ENCODE measurements around the gene SPATA6.
"Not testable (repeated sequence)": the region's sequence is repeated elsewhere in the genome, so short reads cannot be mapped to it uniquely, and the experiment has no call there.

SPATA6 gene

GRCh38 chr1:48338257-48338656 is 133.7 kb downstream of the SPATA6 start:
- DNase-seq: no peak

GRCh38 chr1:48333316-48333715 is 138.7 kb downstream of the SPATA6 start:
- DNase-seq: no peak

- no peak for DNase-seq
Measured at GRCh38 chr1:48332115-48332514, 139.9 kb downstream of the SPATA6 start.

- no peak for DNase-seq
Measured at GRCh38 chr1:48329905-48330304, 142.1 kb downstream of the SPATA6 start.

GRCh38 chr1:48329486-48329885 is 142.5 kb downstream of the SPATA6 start:
- DNase-seq: no peak

- DNase-seq: not testable (repeated sequence)
Measured at GRCh38 chr1:48311829-48312228, 160.2 kb downstream of the SPATA6 start.

GRCh38 chr1:48309564-48310082 is 162.4 kb downstream of the SPATA6 start:
- DNase-seq: no peak

GRCh38 chr1:48302652-48303051 is 169.4 kb downstream of the SPATA6 start:
- DNase-seq: no peak

- DNase-seq: no peak
Measured at GRCh38 chr1:48294656-48295055, 177.3 kb downstream of the SPATA6 start.

- DNase-seq: not testable (repeated sequence)
Measured at GRCh38 chr1:48294094-48294493, 177.9 kb downstream of the SPATA6 start.

GRCh38 chr1:48292706-48293105 is 179.3 kb downstream of the SPATA6 start:
- no peak for DNase-seq

GRCh38 chr1:48291421-48291820 is 180.6 kb downstream of the SPATA6 start:
- peak; percentile 0 for DNase-seq

- no peak for DNase-seq
Measured at GRCh38 chr1:48285525-48285924, 186.5 kb downstream of the SPATA6 start.

- not testable (repeated sequence) for DNase-seq
Measured at GRCh38 chr1:48284696-48285420, 187.1 kb downstream of the SPATA6 start.

- DNase-seq: not testable (repeated sequence)
Measured at GRCh38 chr1:48282329-48282728, 189.7 kb downstream of the SPATA6 start.

GRCh38 chr1:48277437-48277836 is 194.6 kb downstream of the SPATA6 start:
- DNase-seq: not testable (repeated sequence)

GRCh38 chr1:48266576-48266975 is 205.4 kb downstream of the SPATA6 start:
- DNase-seq: no peak

GRCh38 chr1:48263041-48263440 is 209.0 kb downstream of the SPATA6 start:
- DNase-seq: no peak

- peak; percentile 39 for DNase-seq
Measured at GRCh38 chr1:48261881-48262400, 210.1 kb downstream of the SPATA6 start.

- DNase-seq: no peak
Measured at GRCh38 chr1:48258106-48258505, 213.9 kb downstream of the SPATA6 start.

- no peak for DNase-seq
Measured at GRCh38 chr1:48254254-48254653, 217.8 kb downstream of the SPATA6 start.

- DNase-seq: no peak
Measured at GRCh38 chr1:48251821-48252220, 220.2 kb downstream of the SPATA6 start.

GRCh38 chr1:48251323-48251722 is 220.7 kb downstream of the SPATA6 start:
- no peak for DNase-seq

GRCh38 chr1:48250572-48250971 is 221.4 kb downstream of the SPATA6 start:
- no peak for DNase-seq

- no peak for DNase-seq
Measured at GRCh38 chr1:48249868-48250267, 222.1 kb downstream of the SPATA6 start.

Measured in eye (tissue), 1 donor.